GM18951 (cell line): ENCODE measurements around the gene ETV6.
"Not testable (repeated sequence)": the region's sequence is repeated elsewhere in the genome, so short reads cannot be mapped to it uniquely, and the experiment has no call there.

ENCODE experiments used
- POLR2A ChIP-seq: IDR thresholded peaks from 4 replicates; pipeline ENCODE4 v1.6.1; 2011; ENCODE audit warnings: mild to moderate bottlenecking; ENCODE audit not compliant: insufficient read length, insufficient read depth; ENCODE audit errors: extremely low read depth
- in situ Hi-C: fragments of 300-500 bp; cut with MboI; formaldehyde crosslinking; loops from one replicate; pipeline ENCODE4 v1.12.0; 2022; ENCODE audit warnings: low sequenced_read_pairs, mixed read lengths, inconsistent platforms; ENCODE audit not compliant: unreplicated experiment

The ETV6 gene

GRCh38 chr12:11666131-11667050 lies 16.9 kb downstream of the ETV6 start:
- no peak for TF ChIP-seq POLR2A
- in situ Hi-C loops: no loop called here

- no peak for TF ChIP-seq POLR2A
- in situ Hi-C loops: no loop called here
Measured at GRCh38 chr12:11667171-11667570, 17.7 kb downstream of the ETV6 start.

GRCh38 chr12:11668611-11669010 lies 19.1 kb downstream of the ETV6 start:
- no peak for TF ChIP-seq POLR2A
- in situ Hi-C loops: no loop called here

GRCh38 chr12:11669348-11669747 lies 19.9 kb downstream of the ETV6 start:
- TF ChIP-seq POLR2A: no peak
- in situ Hi-C loops: no loop called here

GRCh38 chr12:11672256-11673191 lies 23.1 kb downstream of the ETV6 start:
- TF ChIP-seq POLR2A: no peak
- in situ Hi-C loops: no loop called here

- in situ Hi-C loops: no loop called here
- TF ChIP-seq POLR2A: no peak
Measured at GRCh38 chr12:11673666-11674461, 24.4 kb downstream of the ETV6 start.

- in situ Hi-C loops: no loop called here
- no peak for TF ChIP-seq POLR2A
Measured at GRCh38 chr12:11674894-11675390, 25.5 kb downstream of the ETV6 start.

- in situ Hi-C loops: no loop called here
- TF ChIP-seq POLR2A: no peak
Measured at GRCh38 chr12:11676052-11676451, 26.6 kb downstream of the ETV6 start.

- TF ChIP-seq POLR2A: no peak
- in situ Hi-C loops: no loop called here
Measured at GRCh38 chr12:11677093-11677492, 27.6 kb downstream of the ETV6 start.

- TF ChIP-seq POLR2A: no peak
- in situ Hi-C loops: no loop called here
Measured at GRCh38 chr12:11677752-11678151, 28.3 kb downstream of the ETV6 start.

- in situ Hi-C loops: no loop called here
- TF ChIP-seq POLR2A: no peak
Measured at GRCh38 chr12:11678781-11679180, 29.3 kb downstream of the ETV6 start.

- TF ChIP-seq POLR2A: no peak
- in situ Hi-C loops: no loop called here
Measured at GRCh38 chr12:11681207-11681606, 31.7 kb downstream of the ETV6 start.

GRCh38 chr12:11681695-11682094 lies 32.2 kb downstream of the ETV6 start:
- in situ Hi-C loops: not testable (repeated sequence)
